Tibial nerve (tissue), 4 donors: ENCODE data around the gene KSR1.

Experiments
- EP300 ChIP-seq, 2 donors: sonication (generic); formaldehyde crosslinking; IDR thresholded peaks; one replicate each; pipeline ENCODE4 v1.6.1; 2017; ENCODE audit warnings: antibody characterized with exemption in 2 of 2, mild to moderate bottlenecking in 1 of 2
- POLR2A ChIP-seq, 2 donors: fragments of 450-650 bp; IDR thresholded peaks; one replicate each; pipeline ENCODE4 v1.6.1; 2017; ENCODE audit warnings: antibody characterized with exemption in 2 of 2, mild to moderate bottlenecking in 2 of 2, moderate library complexity in 2 of 2
- TF ChIP-seq, protein P1 (sequence below), 5 experiments: fragments of 200-600 bp in 3 of 5; fragments of 450-650 bp in 2 of 5; sonication (generic) in 3 of 5; IDR thresholded peaks; one replicate each; pipeline ENCODE4 v1.5.1; 2016 to 2019; ENCODE audit warnings: antibody characterized with exemption in 5 of 5, mild to moderate bottlenecking in 3 of 5, moderate library complexity in 2 of 5

DNA sequence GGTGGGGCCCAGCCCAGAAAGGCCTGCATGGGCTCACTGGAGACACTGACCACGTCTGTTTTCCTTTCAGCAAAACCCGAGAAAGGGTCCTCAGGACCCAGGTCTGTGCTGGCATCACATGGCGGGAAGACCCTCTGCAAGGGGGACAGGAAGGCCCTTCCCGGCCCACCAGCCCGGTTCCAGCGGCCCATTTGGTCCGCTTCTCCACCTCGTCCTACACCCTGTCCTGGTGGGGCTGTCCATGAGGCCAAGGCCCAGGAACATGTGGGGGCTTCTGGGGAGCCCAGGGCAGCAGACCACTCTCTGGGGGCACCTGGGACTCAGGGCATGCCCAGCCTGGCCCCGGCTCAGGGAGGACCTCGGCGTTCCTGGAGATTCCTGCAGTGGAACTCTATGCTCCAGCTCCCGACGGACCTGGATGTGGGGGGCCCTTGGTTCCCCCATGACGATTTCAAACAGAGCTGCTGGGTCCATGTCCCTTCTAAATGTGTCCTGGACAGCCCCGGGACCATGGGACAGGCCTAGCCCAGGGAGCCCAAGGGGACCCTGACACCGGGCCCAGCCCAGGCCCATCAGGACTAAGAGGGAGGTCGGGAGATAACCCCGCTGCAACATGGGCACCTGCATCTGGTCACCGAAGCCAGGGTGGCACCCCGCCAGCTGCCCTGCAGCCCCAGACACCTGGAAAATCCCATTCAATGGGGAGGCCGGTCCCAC lies 26.4 kb upstream of the KSR1 start:
- TF ChIP-seq, protein P1, sequence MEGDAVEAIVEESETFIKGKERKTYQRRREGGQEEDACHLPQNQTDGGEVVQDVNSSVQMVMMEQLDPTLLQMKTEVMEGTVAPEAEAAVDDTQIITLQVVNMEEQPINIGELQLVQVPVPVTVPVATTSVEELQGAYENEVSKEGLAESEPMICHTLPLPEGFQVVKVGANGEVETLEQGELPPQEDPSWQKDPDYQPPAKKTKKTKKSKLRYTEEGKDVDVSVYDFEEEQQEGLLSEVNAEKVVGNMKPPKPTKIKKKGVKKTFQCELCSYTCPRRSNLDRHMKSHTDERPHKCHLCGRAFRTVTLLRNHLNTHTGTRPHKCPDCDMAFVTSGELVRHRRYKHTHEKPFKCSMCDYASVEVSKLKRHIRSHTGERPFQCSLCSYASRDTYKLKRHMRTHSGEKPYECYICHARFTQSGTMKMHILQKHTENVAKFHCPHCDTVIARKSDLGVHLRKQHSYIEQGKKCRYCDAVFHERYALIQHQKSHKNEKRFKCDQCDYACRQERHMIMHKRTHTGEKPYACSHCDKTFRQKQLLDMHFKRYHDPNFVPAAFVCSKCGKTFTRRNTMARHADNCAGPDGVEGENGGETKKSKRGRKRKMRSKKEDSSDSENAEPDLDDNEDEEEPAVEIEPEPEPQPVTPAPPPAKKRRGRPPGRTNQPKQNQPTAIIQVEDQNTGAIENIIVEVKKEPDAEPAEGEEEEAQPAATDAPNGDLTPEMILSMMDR (IDR thresholded peaks at IDR 0.05): no peak
- TF ChIP-seq EP300 (IDR thresholded peaks at IDR 0.05) (no peak), POLR2A (IDR thresholded peaks at IDR 0.05) (no peak)
